Measurements from ENCODE around the gene ARF1. TPM values are rescaled to one million over a fixed set of nuclear protein-coding genes. Genes with fewer than 3 reads are reported as not detected.

ARF1 gene
- total RNA-seq, 1 experiment from 2014 or later: 595 TPM

DNA sequence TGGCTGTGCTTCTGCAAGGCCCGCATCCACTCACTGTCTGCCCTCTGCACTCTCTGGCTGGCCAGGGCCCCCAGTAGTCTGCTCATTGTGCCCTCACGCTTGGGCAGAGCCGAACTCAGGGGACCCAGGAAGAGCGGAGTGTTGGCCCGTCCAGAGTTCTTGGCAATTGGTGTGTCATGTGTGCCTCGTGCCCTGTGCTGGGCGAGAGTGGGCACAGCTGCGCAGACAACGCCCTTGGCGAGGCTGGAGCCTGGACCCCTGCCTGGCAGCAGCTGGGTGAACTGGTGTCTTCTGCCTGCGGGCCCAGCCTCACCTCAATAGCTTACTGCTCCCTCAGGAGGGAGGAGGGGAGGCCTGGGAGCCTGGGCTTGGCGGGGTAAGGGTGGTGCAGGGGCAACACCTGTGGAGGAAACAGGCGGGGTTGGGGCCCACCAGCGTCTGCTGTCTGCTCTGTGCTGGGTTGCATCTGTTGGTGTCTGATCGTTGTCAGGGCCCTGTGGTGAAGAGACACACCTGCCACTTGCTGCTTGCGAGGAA is 59.7 kb downstream of the ARF1 start:
- DNase-seq: no peak
- intact Hi-C loops (cut with micrococcal nuclease; ENCODE audit: unreplicated experiment): no loop called here

DNA sequence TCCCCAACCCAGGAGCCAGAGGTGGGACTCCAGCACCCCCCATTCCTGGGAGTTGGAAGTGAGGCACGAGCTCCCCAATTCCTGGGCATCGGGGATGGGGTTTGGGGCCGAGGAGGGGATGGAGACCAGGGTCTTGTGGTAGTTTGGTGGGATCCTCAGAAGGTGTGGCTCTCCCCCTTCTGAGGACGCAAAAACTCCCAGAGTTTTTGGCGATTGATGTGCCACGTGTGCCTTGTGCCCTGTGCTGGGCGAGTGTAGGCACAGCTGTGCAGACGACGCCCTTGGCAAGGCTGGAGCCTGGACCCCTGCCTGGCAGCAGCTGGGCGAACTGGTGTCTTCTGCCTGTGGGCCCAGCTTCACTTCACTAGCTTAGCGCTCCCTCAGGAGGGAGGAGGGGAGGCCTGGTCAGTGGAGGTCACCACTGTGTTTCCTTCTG is 60.2 kb downstream of the ARF1 start:
- no peak overlapping the region for H2AFZ ChIP-seq
- no peak overlapping the region for H3K4me3 ChIP-seq
- intact Hi-C loops (cut with micrococcal nuclease; ENCODE audit: unreplicated experiment): no loop called here
- POLR2A ChIA-PET (ENCODE audit: unreplicated experiment): interaction anchor here (0.7 kb wide), 1 partner anchor 370 kb away, joined by 3 read pairs; no protein-coding TSS in a partner anchor
- no peak for DNase-seq
- no peak overlapping the region for H3K4me2 ChIP-seq
- H3K36me3 ChIP-seq (ENCODE audit: low read depth): no peaks in the 10 kb centered on the region
- no peaks in the 10 kb centered on the region for H3K27me3 ChIP-seq (ENCODE audit: insufficient read depth, low read depth)
- peaks cover 27% of the 10 kb centered on the region for H4K20me1 ChIP-seq (ENCODE audit: insufficient read depth)
- no peaks in the 10 kb centered on the region for H3K9me2 ChIP-seq (ENCODE audit: insufficient read depth)
- H3K9me3 ChIP-seq (ENCODE audit: insufficient read depth, low read depth): no peaks in the 10 kb centered on the region
- no peaks in the 10 kb centered on the region for H3F3A ChIP-seq (ENCODE audit: insufficient read depth, low read depth)
- CTCF ChIA-PET: interaction anchor here (0.7 kb wide), 1 partner anchor 253 kb away, joined by 3 read pairs; no protein-coding TSS in a partner anchor
- H3K4me1 ChIP-seq (replicated peaks; ENCODE audit: insufficient read depth): peaks cover 9% of the 10 kb centered on the region
- no peak overlapping the region for H3K27ac ChIP-seq
- BruUV-seq (replicated peaks): no TSS peak
- H3K79me2 ChIP-seq (ENCODE audit: low read depth): peaks cover 49% of the 10 kb centered on the region
- no peak for TF ChIP-seq EZH2 (IDR thresholded peaks at IDR 0.05; ENCODE audit: low read depth)
- TF ChIP-seq, protein P1, sequence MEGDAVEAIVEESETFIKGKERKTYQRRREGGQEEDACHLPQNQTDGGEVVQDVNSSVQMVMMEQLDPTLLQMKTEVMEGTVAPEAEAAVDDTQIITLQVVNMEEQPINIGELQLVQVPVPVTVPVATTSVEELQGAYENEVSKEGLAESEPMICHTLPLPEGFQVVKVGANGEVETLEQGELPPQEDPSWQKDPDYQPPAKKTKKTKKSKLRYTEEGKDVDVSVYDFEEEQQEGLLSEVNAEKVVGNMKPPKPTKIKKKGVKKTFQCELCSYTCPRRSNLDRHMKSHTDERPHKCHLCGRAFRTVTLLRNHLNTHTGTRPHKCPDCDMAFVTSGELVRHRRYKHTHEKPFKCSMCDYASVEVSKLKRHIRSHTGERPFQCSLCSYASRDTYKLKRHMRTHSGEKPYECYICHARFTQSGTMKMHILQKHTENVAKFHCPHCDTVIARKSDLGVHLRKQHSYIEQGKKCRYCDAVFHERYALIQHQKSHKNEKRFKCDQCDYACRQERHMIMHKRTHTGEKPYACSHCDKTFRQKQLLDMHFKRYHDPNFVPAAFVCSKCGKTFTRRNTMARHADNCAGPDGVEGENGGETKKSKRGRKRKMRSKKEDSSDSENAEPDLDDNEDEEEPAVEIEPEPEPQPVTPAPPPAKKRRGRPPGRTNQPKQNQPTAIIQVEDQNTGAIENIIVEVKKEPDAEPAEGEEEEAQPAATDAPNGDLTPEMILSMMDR (conservative IDR thresholded peaks at IDR 0.05): no peak

More for the DNA sequence above, 59.7 kb downstream of the ARF1 start:
- Histone ChIP-seq H3K4me1 (replicated peaks; ENCODE audit: insufficient read depth) (peaks cover 9% of the 10 kb centered on the region), H3K4me3 (no peak overlapping the region), H3F3A (ENCODE audit: insufficient read depth, low read depth) (no peaks in the 10 kb centered on the region), H3K4me2 (peak overlapping the region; percentile 98; the same call in 1 of the 2 replicates), H4K20me1 (ENCODE audit: insufficient read depth) (peaks cover 27% of the 10 kb centered on the region), H3K36me3 (ENCODE audit: low read depth) (no peaks in the 10 kb centered on the region), H3K79me2 (ENCODE audit: low read depth) (peaks cover 49% of the 10 kb centered on the region), H2AFZ (no peak overlapping the region), H3K9me2 (ENCODE audit: insufficient read depth) (no peaks in the 10 kb centered on the region), H3K27ac (no peak overlapping the region), H3K27me3 (ENCODE audit: insufficient read depth, low read depth) (no peaks in the 10 kb centered on the region), H3K9me3 (ENCODE audit: insufficient read depth, low read depth) (no peaks in the 10 kb centered on the region)
- ChIA-PET CTCF (interaction anchor here (0.7 kb wide), 1 partner anchor 253 kb away, joined by 3 read pairs; no protein-coding TSS in a partner anchor), POLR2A (ENCODE audit: unreplicated experiment) (interaction anchor here (0.7 kb wide), 1 partner anchor 370 kb away, joined by 3 read pairs; no protein-coding TSS in a partner anchor)
- BruUV-seq (replicated peaks): no TSS peak
- TF ChIP-seq, protein P1 (conservative IDR thresholded peaks at IDR 0.05): no peak
- TF ChIP-seq EZH2 (IDR thresholded peaks at IDR 0.05; ENCODE audit: low read depth): no peak

DNA sequence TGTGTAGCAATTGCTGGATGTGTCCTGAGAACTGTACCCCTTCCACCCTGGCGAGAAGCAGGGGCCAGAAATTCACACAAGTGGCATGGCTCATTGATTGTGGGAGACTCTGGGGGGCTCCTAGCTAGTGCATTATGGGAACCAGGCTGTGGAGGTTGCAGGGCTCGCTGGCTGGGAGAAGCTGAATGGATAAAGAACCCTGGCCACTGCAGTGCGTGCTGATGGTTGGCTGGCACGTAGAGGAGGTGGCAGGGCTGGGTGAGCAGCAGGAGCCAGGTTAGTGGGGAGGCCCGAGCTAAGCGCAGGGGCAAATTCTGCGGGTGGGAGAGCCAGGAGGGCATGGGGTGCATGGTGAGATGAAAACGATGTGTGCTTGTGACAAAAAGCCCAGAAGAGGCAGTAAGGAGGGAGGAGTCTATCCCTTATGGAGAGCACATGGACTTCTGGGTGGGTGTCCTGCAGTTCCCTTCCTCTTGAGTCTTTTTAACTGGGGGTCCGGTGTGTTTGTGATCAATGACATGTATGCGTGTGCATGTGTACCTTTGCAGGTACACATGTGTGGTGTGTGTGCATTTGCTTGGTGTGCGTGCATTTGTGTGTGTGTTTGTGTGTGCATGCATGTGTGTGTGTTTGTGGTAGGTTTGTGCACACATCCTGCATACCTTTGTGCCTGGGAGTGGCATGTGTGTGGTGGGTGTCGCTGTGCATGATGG is 61.1 kb downstream of the ARF1 start:
- POLR2A ChIA-PET (ENCODE audit: unreplicated experiment): no interaction called here

More for the DNA sequence above, 61.1 kb downstream of the ARF1 start:
- no peaks in the 10 kb centered on the region for H3K9me2 ChIP-seq (ENCODE audit: insufficient read depth)
- H3K9me3 ChIP-seq (ENCODE audit: insufficient read depth, low read depth): no peaks in the 10 kb centered on the region
- H3K4me3 ChIP-seq: no peak overlapping the region
- no peak overlapping the region for H3K4me2 ChIP-seq
- peaks cover 27% of the 10 kb centered on the region for H4K20me1 ChIP-seq (ENCODE audit: insufficient read depth)
- no peak overlapping the region for H3K27ac ChIP-seq
- TF ChIP-seq, protein P1 (conservative IDR thresholded peaks at IDR 0.05): no peak
- no peak for TF ChIP-seq EZH2 (IDR thresholded peaks at IDR 0.05; ENCODE audit: low read depth)
- H3F3A ChIP-seq (ENCODE audit: insufficient read depth, low read depth): no peaks in the 10 kb centered on the region
- no peaks in the 10 kb centered on the region for H3K36me3 ChIP-seq (ENCODE audit: low read depth)
- CTCF ChIA-PET: no interaction called here
- intact Hi-C loops (cut with micrococcal nuclease; ENCODE audit: unreplicated experiment): no loop called here
- peaks cover 49% of the 10 kb centered on the region for H3K79me2 ChIP-seq (ENCODE audit: low read depth)
- no peak overlapping the region for H2AFZ ChIP-seq
- DNase-seq: no peak
- BruUV-seq (replicated peaks): no TSS peak
- no peaks in the 10 kb centered on the region for H3K27me3 ChIP-seq (ENCODE audit: insufficient read depth, low read depth)
- peaks cover 9% of the 10 kb centered on the region for H3K4me1 ChIP-seq (replicated peaks; ENCODE audit: insufficient read depth)

All from PC-9 (cell line).